Measurements from ENCODE around the gene GSTM4.

Gene GSTM4

DNA sequence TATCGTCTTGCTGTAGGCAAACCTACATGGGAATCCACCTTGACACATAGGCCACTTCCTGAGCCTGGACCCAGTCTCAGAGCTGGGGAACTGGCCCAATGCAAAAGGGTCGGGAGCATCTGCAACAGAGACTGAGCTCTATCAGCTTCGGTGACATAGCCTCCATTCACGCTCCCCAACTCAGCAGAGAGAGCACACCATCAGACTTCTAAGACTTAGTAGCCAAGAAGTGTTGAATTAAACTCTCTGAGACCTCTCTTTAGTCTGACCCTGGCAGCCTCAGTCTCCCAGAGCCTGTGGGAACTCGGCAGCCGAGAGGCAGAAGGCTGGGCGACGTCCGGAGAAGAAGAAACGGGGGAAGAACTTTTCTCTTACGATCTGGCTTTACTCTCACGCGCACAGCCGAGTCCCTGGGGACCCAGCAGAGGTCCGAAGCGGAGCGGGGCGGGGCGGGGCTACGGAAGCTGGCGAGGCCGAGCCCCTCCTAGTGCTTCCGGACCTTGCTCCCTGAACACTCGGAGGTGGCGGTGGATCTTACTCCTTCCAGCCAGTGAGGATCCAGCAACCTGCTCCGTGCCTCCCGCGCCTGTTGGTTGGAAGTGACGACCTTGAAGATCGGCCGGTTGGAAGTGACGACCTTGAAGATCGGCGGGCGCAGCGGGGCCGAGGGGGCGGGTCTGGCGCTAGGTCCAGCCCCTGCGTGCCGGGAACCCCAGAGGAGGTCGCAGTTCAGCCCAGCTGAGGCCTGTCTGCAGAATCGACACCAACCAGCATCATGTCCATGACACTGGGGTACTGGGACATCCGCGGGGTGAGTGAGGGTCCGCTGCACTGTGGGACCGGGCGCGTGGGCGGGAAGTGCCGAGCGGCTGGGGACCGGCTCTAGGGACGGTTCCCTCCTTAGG, at the start of gene GSTM4:
GSTM4 (plus strand) TSS at position 485 of the 905 bp plus-strand sequence; CDS start at position 776, 291 bp downstream.
- peak; percentile 22 for DNase-seq

DNA sequence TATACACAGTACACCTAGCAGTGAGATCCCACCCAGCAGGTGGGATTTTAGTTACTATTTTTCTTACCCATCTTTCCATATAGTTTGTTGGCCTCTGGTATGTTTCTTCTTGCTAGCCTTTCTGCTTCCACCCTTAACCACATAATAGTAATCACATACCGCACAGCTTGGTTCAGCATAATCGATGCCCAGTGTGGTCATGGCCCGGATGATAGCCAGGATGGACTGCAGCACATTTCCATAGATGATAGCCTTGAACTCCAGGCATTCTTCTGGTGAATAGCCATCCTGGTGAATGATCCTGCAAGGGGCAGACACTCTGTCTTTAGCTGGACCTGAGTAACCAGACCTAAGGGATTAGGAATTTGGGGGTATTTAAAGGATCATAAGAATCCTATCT, 46.0 kb upstream of the GSTM4 start:
- DNase-seq = no peak

DNA sequence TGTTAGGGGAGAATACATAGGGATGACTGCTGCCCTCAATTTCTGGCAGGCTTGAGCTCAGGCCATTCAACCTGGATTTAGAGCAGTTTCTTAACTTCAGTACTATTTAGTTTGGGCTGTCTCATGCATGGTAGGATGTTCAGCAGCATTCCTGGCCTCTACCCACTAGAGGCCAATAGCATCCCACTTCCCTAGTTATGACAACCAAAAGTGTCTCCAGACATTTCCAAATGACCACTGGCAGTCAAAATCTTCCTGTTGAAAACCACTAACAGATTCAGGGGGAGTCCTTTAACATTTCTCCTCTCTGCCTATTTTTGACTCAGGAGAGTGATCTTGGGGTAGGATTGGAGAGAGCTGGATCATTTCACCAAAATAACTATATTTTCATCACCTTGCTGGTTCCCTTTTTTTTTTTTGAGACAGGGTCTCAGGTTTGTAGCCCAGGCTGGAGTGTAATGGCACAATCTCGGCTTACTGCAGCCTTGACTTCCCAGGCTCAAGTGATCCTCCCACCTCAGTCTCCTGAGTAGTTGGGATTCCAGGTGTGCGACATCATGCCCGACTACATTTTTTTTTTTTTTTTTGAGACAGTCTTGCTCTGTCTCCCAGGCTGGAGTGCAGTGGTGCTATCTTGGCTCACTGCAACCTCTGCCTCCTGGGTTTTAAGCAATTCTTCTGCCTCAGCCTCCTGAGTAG, 45.1 kb upstream of the GSTM4 start:
- DNase-seq = no peak

DNA sequence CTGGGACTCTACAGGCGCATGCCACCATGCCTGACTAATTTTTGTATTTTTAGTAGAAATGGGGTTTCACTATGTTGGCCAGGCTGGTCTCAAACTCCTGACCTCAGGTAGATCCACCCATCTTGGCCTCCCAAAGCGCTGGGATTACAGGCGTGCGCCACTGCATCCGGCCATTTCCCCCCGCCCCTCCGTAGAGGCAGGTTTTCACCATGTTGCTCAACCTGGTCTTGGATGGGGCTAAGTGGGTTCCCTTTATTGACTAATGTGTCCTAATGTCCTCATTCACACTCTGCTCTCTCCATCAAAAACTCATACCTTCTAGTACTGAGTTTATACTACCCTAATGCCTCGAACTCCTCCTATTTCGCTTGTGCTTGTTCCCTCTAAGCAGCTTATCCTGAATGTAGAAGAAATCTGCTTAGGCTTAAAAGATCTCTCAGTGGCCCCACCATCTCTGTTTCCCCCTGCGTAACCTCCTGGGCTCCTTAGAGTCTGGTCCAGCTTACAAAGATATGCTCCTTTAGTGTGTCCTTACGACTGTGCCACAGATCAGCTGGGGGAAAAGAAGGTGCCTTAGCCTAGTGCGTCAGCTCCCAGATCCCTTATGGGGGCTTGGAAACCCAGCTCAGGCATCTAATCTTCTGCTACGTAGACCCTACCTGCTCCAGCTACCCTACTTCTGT, 44.5 kb upstream of the GSTM4 start:
- DNase-seq = no peak

DNA sequence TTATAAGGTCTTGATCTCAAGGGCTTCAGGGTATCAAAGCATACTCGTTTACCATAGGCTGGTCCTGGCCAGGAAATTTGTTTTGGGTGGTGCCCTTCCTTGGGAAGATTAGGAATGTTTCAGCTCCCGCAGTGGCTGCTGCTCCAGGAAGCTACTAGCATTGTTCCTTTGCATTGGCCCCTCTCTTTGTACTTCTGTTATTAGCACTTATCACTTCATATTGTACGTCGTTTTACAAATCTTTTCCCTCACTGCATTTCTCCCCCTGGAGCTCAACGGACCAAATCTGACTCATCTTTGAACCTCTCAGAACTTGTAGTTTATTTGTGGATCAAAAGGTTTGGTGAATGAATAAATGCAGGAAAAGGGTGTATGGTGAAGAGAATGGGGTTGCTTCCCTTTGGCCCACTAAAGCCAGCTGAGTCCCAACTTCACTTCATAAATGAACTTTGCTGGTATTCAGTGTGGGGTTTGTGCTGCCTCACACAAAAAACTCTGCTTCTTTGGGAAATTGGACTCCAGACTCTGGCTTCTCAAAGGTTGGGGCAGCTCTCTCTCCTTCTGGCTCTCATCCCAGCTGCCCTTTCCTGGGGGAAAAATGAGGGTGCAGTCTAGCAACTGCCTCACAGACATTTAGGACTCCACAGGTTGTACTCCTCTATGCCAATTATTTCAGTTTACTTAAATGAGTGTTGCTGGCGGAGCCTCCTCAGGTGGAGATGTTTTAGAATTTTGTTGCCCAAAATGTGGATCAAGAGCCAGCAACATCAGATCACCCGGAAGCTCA, 42.3 kb upstream of the GSTM4 start:
- DNase-seq = no peak

DNA sequence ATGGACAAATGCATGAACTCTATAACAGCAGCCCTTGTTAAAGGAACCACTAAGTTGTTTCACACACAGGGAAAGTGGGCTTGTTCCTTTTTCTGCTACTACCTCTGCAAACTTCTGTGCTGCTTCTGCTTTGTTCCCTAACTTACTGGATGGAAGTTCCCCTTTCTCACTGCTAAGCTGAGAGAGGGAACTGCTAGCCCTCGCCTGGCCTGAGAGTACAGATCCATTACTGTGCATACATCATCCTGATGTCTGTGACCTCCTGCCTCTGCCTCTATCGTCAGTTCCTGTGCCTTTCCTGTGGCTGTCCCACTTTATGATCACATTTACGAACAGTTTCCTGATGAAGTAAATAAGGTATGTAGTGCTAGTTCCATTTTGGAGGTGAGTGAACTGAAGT, 40.0 kb upstream of the GSTM4 start:
- no peak for DNase-seq

DNA sequence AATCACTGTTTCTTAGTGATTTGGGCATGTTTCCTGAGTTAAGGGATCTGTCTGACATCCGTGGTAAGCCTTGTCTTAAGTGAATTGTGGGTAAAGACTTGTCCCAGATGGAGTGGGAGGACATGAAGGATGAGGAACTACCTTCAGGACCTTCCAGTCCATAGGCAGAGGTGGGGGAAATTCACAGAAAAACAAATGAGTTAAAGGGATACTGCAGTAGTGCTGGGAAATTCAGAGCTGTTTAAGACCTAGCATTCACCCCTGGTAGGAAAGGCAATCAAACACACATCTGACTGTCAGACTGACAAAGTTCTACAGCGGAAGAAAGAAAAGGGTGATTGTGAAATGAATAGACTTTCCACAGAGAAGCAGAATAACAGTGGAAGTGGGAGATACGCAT, 39.5 kb upstream of the GSTM4 start:
- DNase-seq = no peak

DNA sequence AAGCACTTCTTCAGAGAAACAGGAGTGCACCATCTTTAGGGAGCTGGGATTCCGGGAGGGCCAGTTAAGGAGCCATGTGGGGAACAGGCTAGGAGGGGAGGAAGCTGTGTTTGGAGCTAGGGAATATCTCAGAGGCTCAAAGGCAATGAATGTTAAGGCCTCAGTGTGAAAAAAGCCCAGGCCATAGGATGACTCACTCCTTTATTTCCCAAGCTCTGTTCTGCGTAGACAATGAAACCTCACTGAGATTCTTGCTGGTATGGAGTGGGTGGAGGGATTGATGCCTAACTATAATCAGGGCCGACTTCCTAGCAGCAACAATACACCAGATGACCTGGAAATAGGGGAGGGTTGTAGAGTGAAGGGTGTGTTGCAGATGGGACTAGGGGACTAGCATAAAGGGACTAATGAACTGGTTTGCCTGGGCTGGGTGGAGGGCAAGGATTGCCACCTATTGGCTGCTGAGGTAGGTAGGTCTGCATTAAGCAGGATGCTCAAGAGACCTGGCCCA, 38.6 kb upstream of the GSTM4 start:
- DNase-seq = no peak

DNA sequence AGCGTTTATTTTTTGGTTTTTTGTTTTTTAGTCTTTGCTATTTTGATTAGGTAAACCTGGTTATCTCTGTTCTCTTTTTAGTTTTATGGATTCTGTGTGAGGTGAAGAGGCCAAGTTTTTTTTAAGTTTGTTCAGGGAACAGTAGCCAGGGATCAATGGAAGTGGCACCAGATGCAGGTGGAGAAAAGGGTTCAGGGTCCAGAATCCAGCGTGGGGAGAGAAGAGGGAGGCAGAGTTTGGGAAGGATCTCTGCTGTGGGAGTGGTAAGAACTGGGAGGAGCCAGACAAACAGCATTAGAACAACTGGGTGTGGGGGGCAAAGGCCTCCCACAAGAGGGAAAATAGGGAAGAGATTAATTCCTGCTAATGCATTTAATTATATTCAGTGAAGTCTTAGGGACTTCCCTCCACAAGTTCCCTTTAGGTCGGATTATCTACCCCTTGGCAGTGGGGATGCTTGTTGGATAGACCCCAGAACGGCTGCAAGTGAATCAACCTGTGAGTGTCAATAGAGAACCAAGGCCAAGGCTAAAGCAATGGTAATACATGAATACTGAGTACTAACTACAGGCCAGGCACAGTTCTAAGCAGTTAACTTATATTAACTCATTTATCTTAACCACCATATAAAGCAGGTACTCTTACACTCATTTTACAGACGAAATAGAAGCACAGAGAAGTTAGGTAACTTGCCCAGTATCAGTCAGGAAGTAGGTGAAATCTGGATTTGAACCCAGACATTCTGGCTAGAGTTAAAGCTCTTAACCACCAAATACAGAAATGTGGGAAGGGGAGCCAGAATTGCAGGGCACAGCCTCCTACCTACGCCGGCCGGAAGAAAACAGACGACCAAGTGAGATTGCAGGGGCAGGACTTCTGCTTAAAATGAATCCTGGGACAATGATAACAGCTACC, 37.0 kb upstream of the GSTM4 start:
- no peak for DNase-seq

DNA sequence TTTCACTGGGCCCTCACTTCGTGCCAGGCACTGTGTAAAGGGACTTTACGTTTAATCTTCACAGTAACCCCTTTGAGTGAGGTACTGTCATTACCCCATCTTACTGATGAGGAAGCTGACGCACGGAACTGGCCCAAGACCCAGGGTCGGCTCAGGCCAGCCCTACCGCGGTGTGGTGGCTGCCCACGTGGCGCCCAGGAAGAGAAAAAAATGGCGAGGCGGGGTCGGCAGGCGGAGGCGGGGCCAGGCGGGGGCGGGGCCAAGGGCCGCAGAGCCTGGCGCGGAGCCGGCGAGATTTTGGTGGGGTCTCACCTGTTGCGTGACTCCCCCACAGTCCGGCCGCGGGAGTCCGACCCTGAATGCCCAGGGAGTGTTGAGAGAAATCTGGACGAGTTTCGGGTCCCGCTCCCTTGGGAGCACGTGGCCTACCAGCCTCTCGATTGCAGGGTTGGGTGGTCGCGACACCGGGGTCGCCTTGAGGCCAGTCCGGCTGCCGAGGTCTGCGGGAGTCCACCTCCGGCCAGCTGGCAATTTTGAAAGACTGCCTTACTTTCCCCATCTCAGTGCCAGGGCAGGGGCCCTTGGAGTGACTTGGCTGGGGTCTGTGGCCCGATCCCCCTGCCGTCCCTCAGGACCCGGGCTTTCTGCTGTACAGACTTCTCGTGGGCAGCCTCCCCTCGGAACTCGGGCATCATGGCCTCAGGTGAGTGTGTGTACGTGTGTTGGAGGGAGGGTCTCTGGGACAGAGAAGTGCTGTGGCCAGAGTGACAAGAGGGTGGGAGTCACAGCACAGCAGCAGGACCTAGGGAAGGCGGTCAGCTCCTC, 36.1 kb upstream of the GSTM4 start, which contains the start of the genes AMPD2 and GNAT2:
AMPD2 (plus strand) TSS at position 262 of the 825 bp plus-strand sequence. CDS start 1,339 bp downstream, outside the sequence.
GNAT2 (minus strand) TSS at position 41 of the 825 bp plus-strand sequence. CDS start 6,746 bp downstream, outside the sequence.
- DNase-seq = peak; percentile 46

DNA sequence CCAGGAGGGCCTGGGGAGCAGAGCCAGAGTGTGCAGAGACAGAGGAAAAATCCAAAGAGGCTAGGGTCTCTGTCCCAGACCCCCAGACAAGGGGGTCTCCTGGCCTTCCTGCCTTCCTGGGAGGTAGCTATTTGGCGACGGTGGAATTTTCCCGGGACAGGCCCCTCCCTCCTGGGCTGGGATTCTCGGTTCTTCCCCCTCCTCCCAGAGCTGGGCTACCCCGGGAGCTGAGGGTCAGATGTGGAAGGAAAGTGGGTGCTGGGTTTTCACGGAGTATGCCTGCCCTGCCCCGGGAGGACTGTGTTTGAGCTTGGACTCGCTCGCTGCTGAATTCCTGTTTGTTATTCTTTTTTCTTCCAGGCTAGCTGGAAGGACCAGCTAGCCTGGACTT, 35.5 kb upstream of the GSTM4 start:
- DNase-seq = no peak

DNA sequence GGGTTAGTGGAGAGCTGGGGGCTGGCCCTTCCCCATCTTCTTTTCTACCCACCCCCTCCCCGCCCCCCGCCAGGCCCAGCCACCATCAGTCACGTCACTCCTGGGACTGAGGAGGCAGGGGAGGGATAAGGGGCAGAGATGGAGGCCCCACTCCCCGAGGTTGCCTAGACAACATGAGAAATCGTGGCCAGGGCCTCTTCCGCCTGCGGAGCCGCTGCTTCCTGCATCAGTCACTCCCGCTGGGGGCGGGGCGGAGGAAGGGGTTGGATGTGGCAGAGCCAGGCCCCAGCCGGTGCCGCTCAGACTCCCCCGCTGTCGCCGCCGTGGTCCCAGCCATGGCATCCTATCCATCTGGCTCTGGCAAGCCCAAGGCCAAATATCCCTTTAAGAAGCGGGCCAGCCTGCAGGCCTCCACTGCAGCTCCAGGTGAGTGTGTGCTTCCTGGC, 35.0 kb upstream of the GSTM4 start:
- DNase-seq = peak; percentile 90

DNA sequence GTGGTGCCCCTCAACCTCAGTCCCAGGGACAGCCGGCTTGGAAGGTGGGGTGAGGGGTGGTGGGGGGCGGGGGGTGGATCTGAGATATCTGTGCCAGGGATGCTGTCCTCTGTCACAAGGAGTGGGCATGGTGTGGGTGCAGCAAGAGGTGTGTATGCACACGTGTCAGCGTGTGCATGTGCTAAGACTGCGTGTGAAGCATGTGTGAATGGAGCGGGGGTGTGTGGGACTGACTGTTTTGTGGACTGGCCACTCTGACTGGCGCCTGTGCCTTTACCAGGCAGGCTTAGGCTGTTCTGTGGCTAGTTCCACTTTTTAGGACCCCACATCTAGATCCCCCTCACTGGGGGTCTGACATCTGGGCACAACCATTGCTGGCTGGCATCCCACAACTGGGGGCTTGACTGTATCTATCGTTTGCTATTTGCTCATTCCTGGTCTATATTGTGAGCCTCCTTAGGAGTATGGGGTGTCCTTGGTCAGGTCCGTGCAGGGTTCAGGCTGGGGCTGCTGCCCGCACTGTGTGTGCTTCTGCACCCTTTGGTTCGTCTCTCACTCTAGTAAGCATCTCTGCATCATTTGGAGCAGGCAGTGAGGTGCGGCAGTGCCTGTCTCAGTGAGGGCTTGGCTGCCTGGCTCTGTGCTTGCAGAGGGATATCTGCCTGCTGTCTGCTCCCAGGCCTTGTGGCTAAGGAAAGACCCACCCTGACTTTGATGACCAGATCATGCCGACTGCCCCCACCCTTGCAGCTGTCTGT, 34.3 kb upstream of the GSTM4 start:
- DNase-seq = no peak

DNA sequence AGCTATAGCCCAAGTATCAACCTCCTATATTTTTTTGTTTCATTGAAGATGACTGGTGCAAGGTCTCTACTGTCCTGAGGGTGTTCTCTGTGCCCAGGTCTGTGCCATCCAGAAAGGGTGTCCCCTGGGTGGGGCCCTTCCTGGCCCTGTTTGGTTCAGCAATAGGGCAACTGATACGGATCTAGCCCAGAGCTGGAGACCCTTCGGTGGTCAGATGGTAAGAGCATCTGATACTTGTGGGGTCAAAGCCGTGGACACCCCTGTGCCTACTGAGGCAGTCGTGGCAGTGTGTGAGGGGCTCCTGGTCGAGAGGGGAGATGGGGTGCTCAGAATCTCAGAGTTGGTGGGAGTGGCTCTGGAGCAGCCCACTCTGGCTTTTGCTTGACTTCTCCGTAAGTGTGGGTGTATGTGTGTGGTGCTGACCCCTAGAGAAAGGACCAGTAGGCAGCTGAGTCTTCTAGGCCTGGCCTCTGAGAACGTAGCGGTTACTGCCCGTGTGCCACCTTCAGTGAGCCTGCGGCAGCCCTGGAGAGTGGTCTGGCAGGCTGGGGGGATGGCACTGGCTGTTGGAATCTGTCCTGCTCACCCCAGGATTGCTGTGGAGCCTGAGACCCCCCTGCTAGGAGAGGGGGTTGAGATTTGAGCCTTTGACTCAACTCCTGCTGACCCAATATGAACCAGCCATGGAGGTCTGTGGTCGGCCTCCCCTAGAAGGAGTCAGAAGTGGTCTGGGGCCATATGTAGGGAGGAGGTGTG, 33.6 kb upstream of the GSTM4 start:
- DNase-seq = no peak

DNA sequence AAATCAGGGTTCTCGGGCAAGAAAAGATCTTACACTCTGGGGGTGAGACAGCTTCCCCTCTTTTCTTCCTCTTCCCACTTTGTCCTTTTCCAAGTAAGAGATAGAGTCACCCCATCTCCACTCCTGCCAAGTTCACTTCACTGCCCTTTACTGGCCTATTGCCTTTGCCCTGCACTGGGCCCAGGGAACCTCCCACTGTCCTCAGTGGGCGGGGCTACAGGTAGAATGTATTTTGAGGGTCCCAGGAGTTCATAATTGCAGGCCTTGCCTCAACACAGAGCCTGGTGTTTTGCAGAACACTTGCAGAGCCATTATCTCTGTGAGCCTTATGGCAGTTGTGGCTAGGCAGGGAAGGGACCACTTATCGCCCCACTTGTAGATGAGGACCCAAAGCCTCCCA, 33.0 kb upstream of the GSTM4 start:
- DNase-seq = no peak

DNA sequence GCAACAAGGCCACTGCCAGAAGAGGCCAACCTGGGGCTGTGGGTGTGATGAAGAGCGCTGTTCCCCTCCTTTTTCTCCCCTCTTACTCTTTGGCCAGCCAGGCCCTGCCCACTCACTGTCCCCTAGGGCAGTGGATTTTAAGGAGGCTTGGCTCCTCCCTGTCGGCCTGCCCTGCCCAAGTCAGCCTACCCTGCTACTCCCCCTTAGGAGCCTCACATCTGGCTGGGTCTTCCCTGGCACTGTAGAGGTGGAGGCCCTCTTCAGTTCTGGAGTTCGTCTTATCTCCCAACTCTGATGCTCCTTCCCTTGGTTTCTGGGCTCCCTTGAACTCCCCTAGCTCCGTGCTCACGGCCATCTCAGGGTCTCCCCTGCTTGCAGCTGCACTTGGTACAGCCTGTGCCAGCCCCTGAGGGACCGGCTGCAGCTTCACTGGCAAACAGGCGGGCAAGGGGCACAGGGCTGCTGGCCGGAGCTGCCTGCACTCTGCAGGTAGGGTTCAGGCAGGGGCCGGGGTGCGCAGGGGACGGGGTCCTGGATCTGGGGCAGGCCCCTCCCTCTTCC, 32.2 kb upstream of the GSTM4 start:
- no peak for DNase-seq

DNA sequence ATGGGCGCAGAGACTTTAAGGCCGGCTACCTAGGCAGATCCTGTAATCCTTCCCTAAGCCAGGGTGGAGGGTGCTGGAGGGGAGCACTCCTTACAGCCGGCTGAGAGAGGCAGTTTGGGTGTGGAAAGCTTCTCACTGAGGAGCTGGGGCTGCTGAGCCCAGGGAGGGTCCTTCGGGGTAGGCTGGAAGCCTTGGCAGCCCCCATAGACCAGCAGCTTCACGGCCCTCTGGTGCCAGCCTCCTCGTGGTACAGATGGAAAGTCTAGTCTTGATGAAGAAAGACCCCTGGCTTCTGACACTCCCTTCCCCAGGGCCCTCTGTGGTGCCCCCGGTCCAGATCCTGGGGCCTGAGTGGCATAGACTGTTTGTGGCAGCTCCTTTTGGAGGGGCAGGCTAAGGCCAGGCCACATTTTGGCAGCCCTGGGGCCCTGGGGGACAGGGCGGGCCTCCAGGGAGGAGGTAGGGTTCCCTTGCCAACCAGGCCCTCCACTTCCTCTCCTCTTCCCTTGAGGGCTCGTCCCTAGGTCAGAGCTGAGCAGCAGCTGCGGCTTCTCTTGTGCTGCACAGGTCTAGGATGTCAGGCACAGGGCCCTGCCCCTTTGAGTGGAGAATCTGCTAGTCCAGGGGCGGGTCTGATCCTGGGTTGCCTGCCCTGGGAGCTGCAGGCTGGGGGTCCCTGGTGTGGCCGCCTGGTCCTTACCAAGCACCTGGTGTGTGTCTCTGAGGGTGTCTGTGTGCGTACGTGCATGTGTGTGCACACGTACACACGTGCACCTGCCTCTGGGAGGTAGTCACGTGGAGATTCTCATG, 31.5 kb upstream of the GSTM4 start:
- no peak for DNase-seq
